ENCODE data around the gene NCF4.

The NCF4 gene

GRCh38 chr22:36858156-36858555 is 2.6 kb upstream of the NCF4 start:
- H3K4me3 ChIP-seq (ENCODE audit: low read depth, low read length) = no peak overlapping the region
- no peak for TF ChIP-seq CTCF (IDR thresholded peaks at IDR 0.05; ENCODE audit: insufficient read depth, low read depth, low read length, missing control alignments)
- no peak for DNase-seq (ENCODE audit: low read depth)

- no peak overlapping the region for H3K4me3 ChIP-seq (ENCODE audit: low read depth, low read length)
- DNase-seq (ENCODE audit: low read depth) = no peak
- TF ChIP-seq CTCF (IDR thresholded peaks at IDR 0.05; ENCODE audit: insufficient read depth, low read depth, low read length, missing control alignments) = no peak
Measured at GRCh38 chr22:36858966-36859365, 1.8 kb upstream of the NCF4 start.

GRCh38 chr22:36860017-36860416 is 789 bp upstream of the NCF4 start:
- peak overlapping the region; percentile 69; the same call in 1 of the 2 replicates for H3K4me3 ChIP-seq (ENCODE audit: low read depth, low read length)
- no peak for TF ChIP-seq CTCF (IDR thresholded peaks at IDR 0.05; ENCODE audit: insufficient read depth, low read depth, low read length, missing control alignments)
- DNase-seq (ENCODE audit: low read depth) = peak; percentile 34

- TF ChIP-seq CTCF (IDR thresholded peaks at IDR 0.05; ENCODE audit: insufficient read depth, low read depth, low read length, missing control alignments) = no peak
- DNase-seq (ENCODE audit: low read depth) = no peak
- H3K4me3 ChIP-seq (ENCODE audit: low read depth, low read length) = peak overlapping the region; percentile 69
Measured at GRCh38 chr22:36860438-36860820, 377 bp upstream of the NCF4 start.

GRCh38 chr22:36862251-36863242 is 1.7 kb downstream of the NCF4 start:
- peak; percentile 90 for DNase-seq (ENCODE audit: low read depth)
- no peak for TF ChIP-seq CTCF (IDR thresholded peaks at IDR 0.05; ENCODE audit: insufficient read depth, low read depth, low read length, missing control alignments)
- peak overlapping the region; percentile 69 for H3K4me3 ChIP-seq (ENCODE audit: low read depth, low read length)

- H3K4me3 ChIP-seq (ENCODE audit: low read depth, low read length) = peak overlapping the region; percentile 69
- no peak for TF ChIP-seq CTCF (IDR thresholded peaks at IDR 0.05; ENCODE audit: insufficient read depth, low read depth, low read length, missing control alignments)
- peak; percentile 51 for DNase-seq (ENCODE audit: low read depth)
Measured at GRCh38 chr22:36863281-36863680, 2.5 kb downstream of the NCF4 start.
